GM18508 (cell line): ENCODE measurements around the gene BTBD17.

Source experiments
- ATAC-seq: cut with Tn5 transposase; IDR thresholded peaks from one replicate; pipeline ENCODE4 v1.9.1; 2021; ENCODE audit warnings: moderate number of reproducible peaks; ENCODE audit not compliant: insufficient read depth, unreplicated experiment

BTBD17 gene

GRCh38 chr17:74362069-74362405, 369 bp upstream of the BTBD17 start:
- ATAC-seq: no peak

GRCh38 chr17:74360899-74361229, 804 bp downstream of the BTBD17 start:
- ATAC-seq: no peak

- no peak for ATAC-seq
Measured at GRCh38 chr17:74359916-74360315, 1.8 kb downstream of the BTBD17 start.

- no peak for ATAC-seq
Measured at GRCh38 chr17:74358697-74359096, 3.0 kb downstream of the BTBD17 start.

- no peak for ATAC-seq
Measured at GRCh38 chr17:74357466-74357809, 4.2 kb downstream of the BTBD17 start.

GRCh38 chr17:74356646-74357465, 4.8 kb downstream of the BTBD17 start:
- no peak for ATAC-seq

- ATAC-seq: no peak
Measured at GRCh38 chr17:74355065-74355464, 6.6 kb downstream of the BTBD17 start.

GRCh38 chr17:74354561-74354960, 7.1 kb downstream of the BTBD17 start:
- no peak for ATAC-seq

GRCh38 chr17:74354123-74354522, 7.5 kb downstream of the BTBD17 start:
- no peak for ATAC-seq

- no peak for ATAC-seq
Measured at GRCh38 chr17:74353446-74354060, 8.1 kb downstream of the BTBD17 start.

- no peak for ATAC-seq
Measured at GRCh38 chr17:74351552-74352210, 10.0 kb downstream of the BTBD17 start.

GRCh38 chr17:74350486-74350885, 11.2 kb downstream of the BTBD17 start:
- no peak for ATAC-seq

GRCh38 chr17:74349120-74349519, 12.5 kb downstream of the BTBD17 start:
- ATAC-seq: no peak

- ATAC-seq: no peak
Measured at GRCh38 chr17:74347646-74348045, 14.0 kb downstream of the BTBD17 start.

GRCh38 chr17:74345433-74346241, 16.0 kb downstream of the BTBD17 start:
- ATAC-seq: no peak

GRCh38 chr17:74344658-74345057, 17.0 kb downstream of the BTBD17 start:
- no peak for ATAC-seq

GRCh38 chr17:74343526-74344284, 18.0 kb downstream of the BTBD17 start:
- ATAC-seq: no peak

- no peak for ATAC-seq
Measured at GRCh38 chr17:74343121-74343520, 18.5 kb downstream of the BTBD17 start.

- no peak for ATAC-seq
Measured at GRCh38 chr17:74342224-74342623, 19.4 kb downstream of the BTBD17 start.

GRCh38 chr17:74340470-74341023, 21.1 kb downstream of the BTBD17 start:
- ATAC-seq: no peak
